Adrenal gland (tissue), 5 donors: ENCODE data around the gene ATPAF2.

ENCODE experiments used
- CTCF ChIP-seq, 6 experiments: fragments of 450-650 bp in 4 of 6; fragments of 200-600 bp in 2 of 6; sonication (generic) in 1 of 6; IDR thresholded peaks; 1 replicate in 5 of 6; 2 replicates in 1 of 6; pipeline versions ENCODE4 v1.5.1 to v1.8.0; 2016 to 2021; ENCODE audit warnings: antibody characterized with exemption in 6 of 6, mild to moderate bottlenecking in 2 of 6, moderate library complexity in 1 of 6
- POLR2A ChIP-seq, 2 donors: fragments of 450-650 bp; IDR thresholded peaks; one replicate each; pipeline ENCODE4 v1.6.1; 2017; ENCODE audit warnings: antibody characterized with exemption in 2 of 2, mild to moderate bottlenecking in 2 of 2, moderate library complexity in 1 of 2
- donor health status: DM: no; HTN: no; CAD: no.

DNA sequence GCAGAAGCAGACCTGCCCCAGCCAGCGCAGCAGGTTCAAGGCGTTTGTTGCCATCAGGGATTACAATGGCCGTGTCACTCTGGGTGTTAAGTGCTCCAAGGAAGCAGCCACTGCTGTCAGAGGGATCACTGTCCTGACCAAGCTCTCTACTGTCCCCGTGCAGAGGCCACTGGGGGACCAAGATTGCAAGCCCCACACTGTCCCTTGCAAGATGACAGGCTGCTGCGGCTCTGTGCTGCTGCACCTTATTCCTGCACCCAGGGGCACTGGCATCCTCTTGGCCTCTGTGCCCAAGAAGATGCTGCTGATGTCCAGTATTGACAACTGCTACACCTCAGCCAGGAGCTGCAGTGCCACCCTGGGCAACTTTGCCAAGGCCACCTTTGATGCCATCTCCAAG, 27.7 kb downstream of the ATPAF2 start:
- TF ChIP-seq CTCF (IDR thresholded peaks at IDR 0.05), result no peak
- TF ChIP-seq POLR2A (IDR thresholded peaks at IDR 0.05), result no peak
